ENCODE measurements around the gene CDH4.

Gene CDH4

DNA sequence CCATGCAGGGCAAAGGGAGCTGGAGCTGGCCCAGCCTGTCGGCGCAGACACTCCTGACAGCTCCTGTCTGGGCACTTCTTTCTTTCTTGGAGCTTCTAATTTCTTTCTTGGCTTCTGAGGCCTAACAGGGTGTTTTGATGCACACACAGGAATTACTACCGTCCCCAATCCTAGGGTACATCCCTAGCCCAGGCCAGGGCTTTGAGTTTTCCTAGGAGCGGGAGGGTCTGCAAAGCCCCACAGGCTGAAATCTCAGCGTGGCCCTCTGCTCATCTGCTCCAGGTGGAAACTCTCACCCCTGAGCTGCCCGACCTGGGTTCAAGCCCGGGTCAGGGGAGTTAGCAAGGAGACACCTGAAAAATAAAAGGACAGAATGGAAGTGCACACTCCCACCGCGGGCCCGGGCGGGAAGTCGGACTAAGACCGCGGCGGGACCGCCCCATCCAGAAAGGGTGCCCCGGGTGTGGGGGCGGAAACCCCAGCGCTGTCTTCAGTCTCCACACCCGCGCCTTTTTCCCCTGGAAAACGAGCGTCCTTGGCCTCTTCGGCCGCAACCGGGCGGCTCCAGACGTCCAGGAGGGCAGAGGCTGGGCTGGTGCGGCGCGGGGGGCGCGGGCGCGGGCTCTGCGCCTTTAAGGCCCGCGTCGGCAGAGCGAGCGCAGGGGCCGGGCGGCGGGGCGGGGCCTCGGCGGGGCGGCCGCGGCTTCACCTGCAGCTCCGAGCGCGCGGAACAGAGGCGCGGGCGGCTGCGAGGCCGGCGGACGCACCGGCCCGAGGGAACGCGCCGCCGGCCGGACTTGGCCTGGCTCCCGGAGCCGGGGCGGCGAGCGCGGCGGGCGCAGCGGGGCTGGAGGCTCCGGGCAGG lies at the start of gene CDH4:
Gene CDH4 (plus strand): TSS at position 733 of the 865 bp plus-strand sequence.
- DNase-seq: peak; percentile 7

- DNase-seq: no peak
Observed at GRCh38 chr20:61203320-61203719, 48.7 kb upstream of the CDH4 start.

DNA sequence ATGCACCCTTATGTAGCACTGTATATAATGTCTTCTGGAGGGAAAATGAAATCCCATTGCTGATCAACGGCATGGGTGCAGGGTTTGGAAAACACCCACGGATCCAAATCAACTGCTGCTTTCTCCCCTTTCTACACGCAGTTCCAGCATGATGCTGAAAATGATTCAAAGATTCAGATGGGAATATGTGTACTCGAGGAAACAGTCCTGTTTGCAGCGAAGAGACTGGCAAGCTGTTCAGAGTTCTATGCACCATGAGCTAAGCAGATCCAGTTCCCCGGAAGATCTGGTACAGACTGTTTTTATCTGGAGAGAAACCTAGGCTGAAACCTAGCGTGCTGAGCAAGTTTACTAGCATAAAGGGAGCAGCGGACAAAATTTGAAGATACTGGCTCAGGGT lies 47.9 kb upstream of the CDH4 start:
- DNase-seq: no peak

DNA sequence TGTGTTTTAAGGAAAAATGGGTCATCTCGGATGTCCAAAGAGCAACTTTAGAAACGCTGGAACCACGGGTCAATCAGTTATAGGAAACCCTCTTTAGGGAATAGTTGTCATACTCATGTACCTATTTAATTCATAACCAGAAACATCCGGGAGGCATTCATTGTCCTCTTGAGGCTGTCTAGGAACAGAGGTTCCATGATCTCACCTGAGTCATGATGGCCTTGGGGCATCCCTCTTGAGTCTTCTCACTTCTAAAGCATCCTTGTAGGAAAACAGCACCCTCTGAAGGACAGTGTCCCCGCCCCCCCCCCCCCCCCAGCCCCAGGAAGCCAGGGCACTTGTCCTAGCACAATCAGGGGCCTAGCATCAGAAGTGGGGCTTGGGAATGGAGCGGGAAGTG lies 46.3 kb upstream of the CDH4 start:
- no peak for DNase-seq

- no peak for DNase-seq
Observed at GRCh38 chr20:61210862-61211261, 41.2 kb upstream of the CDH4 start.

- no peak for DNase-seq
Observed at GRCh38 chr20:61217848-61218247, 34.2 kb upstream of the CDH4 start.

DNA sequence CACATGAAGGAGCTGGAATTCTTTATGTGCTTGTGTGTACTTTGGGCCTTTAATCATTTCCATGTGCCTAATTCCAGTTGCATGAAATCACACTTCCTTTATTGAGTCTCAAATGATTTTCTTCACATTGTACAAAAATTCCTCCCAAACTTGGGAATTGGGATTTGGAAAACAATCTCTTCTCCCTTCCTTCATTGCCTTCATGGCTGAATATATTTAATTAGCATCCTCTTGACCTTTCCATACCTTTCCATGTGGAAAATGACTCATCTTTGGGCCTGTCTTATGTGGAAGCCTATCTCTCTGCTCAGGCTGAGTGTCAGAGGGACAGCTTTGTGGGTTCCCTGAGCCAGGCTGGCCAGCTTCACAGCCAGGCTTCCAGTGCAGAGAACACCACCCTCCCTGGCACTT lies 33.0 kb upstream of the CDH4 start:
- DNase-seq: no peak

DNA sequence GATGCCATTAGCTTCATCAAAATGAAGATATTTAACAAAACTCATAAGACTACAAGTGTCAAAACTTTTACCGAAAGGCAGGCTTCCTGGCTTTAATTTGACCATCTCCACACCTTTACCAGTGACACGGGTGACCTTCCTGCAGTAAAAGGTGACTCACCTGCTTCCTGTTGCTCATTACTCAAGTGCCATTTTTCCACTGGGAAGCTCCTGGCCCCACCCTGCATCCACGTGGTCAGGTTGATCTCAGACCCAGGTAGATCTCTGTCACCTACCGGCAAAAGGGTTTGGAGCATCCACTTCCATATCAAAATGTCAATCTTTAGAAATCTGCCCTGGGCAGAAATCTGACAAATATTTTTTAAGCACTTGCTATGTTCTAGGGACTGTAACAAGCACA lies 31.9 kb upstream of the CDH4 start:
- DNase-seq: no peak

GRCh38 chr20:61220626-61221325 lies 31.3 kb upstream of the CDH4 start:
- DNase-seq: no peak

DNA sequence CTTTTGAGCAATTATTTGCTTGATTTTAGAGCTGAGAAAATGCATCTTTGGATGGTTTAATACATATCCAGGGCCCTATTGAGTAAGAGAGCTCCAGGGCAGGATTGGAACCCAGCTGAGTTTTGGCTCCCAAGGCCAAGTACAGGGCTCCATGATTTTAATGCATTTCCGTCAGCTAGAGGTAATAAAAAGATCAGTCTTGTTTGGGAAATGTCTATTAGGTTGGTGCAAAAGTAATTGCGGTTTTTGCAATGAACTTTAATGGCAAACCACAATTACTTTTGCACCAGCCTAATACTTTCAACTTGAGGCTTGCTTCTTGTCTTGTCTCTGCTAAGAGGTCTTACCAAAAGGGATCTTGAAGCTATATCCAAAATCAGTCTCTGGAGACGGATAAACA lies 29.4 kb upstream of the CDH4 start:
- no peak for DNase-seq

DNA sequence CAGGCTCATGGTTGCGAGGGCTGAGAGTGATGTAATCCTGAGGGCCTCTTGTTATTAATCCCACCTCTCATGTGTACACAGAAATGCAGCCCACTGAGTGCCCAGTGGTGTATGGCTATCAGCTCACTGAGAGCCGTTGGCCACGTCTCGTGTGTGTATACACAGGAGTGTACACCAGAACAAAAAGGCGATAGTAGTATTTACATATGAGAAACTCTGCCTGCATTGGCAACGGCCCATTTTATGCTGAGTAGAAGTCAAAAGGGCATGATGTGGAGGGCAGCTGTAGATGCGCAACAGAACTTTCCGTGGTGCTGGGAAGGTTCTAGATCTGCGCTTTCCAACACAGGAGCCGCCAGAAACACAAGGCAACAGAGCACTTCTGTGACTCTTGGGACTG lies 28.9 kb upstream of the CDH4 start:
- DNase-seq: no peak

- no peak for DNase-seq
Observed at GRCh38 chr20:61230166-61230565, 21.9 kb upstream of the CDH4 start.

DNA sequence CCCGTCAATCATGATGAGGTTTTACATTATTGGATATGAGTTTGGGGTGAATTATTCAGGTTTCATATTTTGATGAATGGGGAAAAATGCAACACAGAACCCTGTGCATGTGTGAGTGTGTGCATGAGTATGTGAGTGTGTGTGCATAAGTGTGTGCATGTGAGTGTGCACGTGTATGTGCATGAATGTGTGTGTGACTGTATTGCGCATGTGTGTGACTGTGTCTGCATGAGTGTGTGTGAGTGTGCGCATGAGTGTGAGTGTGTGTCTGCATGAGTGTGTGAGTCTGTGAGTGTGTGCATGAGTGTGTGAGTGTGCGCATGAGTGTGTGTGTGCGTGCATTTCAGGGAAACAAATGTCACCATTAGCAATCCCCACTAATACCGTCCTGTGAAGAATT lies 18.5 kb upstream of the CDH4 start:
- DNase-seq: no peak

DNA sequence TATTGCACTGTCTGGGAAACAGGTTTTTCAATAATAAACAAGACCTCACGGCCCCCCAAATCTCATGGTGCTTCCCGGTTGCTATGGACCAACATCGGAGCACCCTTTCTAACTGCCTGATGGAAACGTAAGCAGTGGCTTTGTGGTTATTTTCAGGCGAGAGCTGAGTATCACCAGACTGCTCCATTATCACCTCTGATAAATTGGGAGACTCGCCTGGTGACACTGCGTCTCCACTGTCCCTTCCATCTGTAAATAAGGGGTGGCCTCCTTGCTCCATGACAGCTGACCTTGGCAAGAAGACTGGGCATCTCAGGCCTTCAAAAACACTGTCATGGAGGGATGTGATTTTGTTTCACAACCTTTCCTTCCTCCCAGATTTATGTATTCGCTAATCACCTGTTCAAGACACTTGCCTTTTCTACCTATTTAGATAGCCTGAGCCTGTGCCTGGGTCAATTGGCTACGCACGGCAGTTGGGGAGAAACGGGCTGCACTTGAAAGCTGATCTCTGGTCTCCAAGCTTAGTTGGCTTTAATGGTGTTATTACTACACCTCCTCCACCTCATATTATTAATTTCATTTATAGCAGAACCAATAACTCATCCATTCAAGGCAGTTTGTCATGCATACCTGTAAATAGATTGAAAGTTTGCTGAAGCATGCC lies 17.7 kb upstream of the CDH4 start:
- no peak for DNase-seq

DNA sequence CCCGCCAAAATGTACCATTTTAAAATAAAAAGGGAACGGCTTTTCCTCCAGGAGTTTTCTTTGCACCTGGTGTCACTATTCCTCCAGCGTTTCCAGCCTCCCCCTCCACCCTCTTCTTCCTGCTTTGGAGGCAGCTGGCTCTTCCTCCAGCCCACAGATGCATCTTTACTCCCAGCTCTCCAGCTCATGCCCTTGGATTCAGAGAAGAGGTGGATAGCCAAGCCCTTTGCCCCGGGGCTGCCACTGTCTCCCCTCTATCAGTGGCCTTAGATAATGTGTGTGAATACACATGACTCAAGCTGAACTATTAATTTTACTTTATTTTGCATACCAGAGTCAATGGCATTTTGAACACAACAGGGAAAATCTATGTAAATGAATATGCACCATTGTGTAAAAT lies 15.3 kb upstream of the CDH4 start:
- no peak for DNase-seq

GRCh38 chr20:61238813-61239212 lies 13.2 kb upstream of the CDH4 start:
- DNase-seq: no peak

- DNase-seq: no peak
Observed at GRCh38 chr20:61240814-61241213, 11.2 kb upstream of the CDH4 start.

- no peak for DNase-seq
Observed at GRCh38 chr20:61244213-61244612, 7.8 kb upstream of the CDH4 start.

GRCh38 chr20:61246269-61246668 lies 5.8 kb upstream of the CDH4 start:
- DNase-seq: no peak

- DNase-seq: no peak
Observed at GRCh38 chr20:61249626-61250025, 2.4 kb upstream of the CDH4 start.

- no peak for DNase-seq
Observed at GRCh38 chr20:61252601-61253263, 671 bp downstream of the CDH4 start.

- no peak for DNase-seq
Observed at GRCh38 chr20:61253264-61253639, 1.2 kb downstream of the CDH4 start.

Measured in NCI-H1436 (cell line).